IMR-90 (cell line): ENCODE results near the gene XYLT2. TPM values are rescaled to one million over a fixed set of nuclear protein-coding genes. Genes with fewer than 3 reads are reported as not detected.

Experiments
- ATAC-seq: fragments of 200-7000 bp; cut with Tn5 transposase; 2 replicates; pipeline ENCODE4 v1.9.1; 2020; ENCODE audit warnings: low read depth, mild to moderate bottlenecking, moderate library complexity
- BruUV-seq: library from RNA; stranded (reverse); fragments of 400-500 nt; replicated peaks from 2 replicates; lab custom pipeline; 2021; lab: Mats Ljungman, UMichigan
- CTCF ChIA-PET: fragments of 300-600 bp; formaldehyde crosslinking; extraction: SDS; loops from one replicate; lab custom pipeline; 2021; ENCODE audit warnings: antibody characterized with exemption; lab: Yijun Ruan, JAX
- POLR2A ChIA-PET: fragments of 300-600 bp; sonication (Branson Sonifier 250); formaldehyde crosslinking; loops from one replicate; lab custom pipeline; 2022; ENCODE audit warnings: antibody characterized with exemption; ENCODE audit not compliant: unreplicated experiment; lab: Charles Lee
- DNase-seq: peaks from one replicate; pipeline ENCODE4 v3.0.0; 2013
- H2AFZ ChIP-seq: replicated peaks from 2 replicates; pipeline ENCODE3; 2013; ENCODE audit warnings: low read length, mild to moderate bottlenecking; ENCODE audit not compliant: poor library complexity
- H2AK5ac ChIP-seq: 2 replicates; pipeline ENCODE4 v1.6.1; 2013; ENCODE audit warnings: low read depth, low read length, inconsistent platforms
- H2AK9ac ChIP-seq: replicated peaks from 2 replicates; pipeline ENCODE3; 2013; ENCODE audit warnings: mild to moderate bottlenecking, low read depth, low read length, moderate library complexity; ENCODE audit not compliant: poor library complexity
- H2BK120ac ChIP-seq: 2 replicates; pipeline ENCODE4 v1.6.1; 2013; ENCODE audit warnings: low read depth, low read length, inconsistent platforms
- H2BK15ac ChIP-seq: 3 replicates; pipeline ENCODE4 v1.6.1; 2013; ENCODE audit warnings: low read depth, low read length, inconsistent platforms
- H2BK20ac ChIP-seq: 2 replicates; pipeline ENCODE4 v1.6.1; 2013; ENCODE audit warnings: low read depth, mild to moderate bottlenecking, inconsistent platforms, low read length, moderate library complexity
- H2BK5ac ChIP-seq: 2 replicates; pipeline ENCODE4 v1.6.1; 2013; ENCODE audit warnings: mild to moderate bottlenecking, low read depth, low read length, inconsistent platforms; ENCODE audit not compliant: poor library complexity, severe bottlenecking
- H3K14ac ChIP-seq: replicated peaks from 2 replicates; pipeline ENCODE4 v1.6.1; 2013; ENCODE audit warnings: low read depth, low read length, inconsistent platforms
- H3K18ac ChIP-seq: 2 replicates; pipeline ENCODE4 v1.6.1; 2013; ENCODE audit warnings: low read depth, low read length, control low read depth
- H3K23ac ChIP-seq: 2 replicates; pipeline ENCODE4 v1.6.1; 2013; ENCODE audit warnings: low read depth, low read length, inconsistent platforms
- H3K27ac ChIP-seq: 2 replicates; pipeline ENCODE4 v1.5.1; 2013; ENCODE audit warnings: mild to moderate bottlenecking, control low read depth, low read length; ENCODE audit not compliant: insufficient read depth
- H3K27me3 ChIP-seq: 2 replicates; pipeline ENCODE4 v1.6.1; 2013; ENCODE audit warnings: low read length; ENCODE audit not compliant: control insufficient read depth, insufficient read depth
- H3K36me3 ChIP-seq: 2 replicates; pipeline ENCODE4 v1.6.1; 2013; ENCODE audit warnings: low read length, mixed read lengths; ENCODE audit not compliant: control insufficient read depth, insufficient read depth
- H3K4ac ChIP-seq: 2 replicates; pipeline ENCODE4 v1.6.1; 2013; ENCODE audit warnings: low read depth, low read length, inconsistent platforms
- H3K4me1 ChIP-seq: 2 replicates; pipeline ENCODE4 v1.6.1; 2013; ENCODE audit warnings: low read length, mixed read lengths; ENCODE audit not compliant: control insufficient read depth, insufficient read depth
- H3K4me2 ChIP-seq: 2 replicates; pipeline ENCODE4 v1.6.1; 2013; ENCODE audit warnings: low read depth, mild to moderate bottlenecking, control low read depth, low read length, moderate library complexity
- H3K4me3 ChIP-seq: 2 replicates; pipeline ENCODE4 v1.5.1; 2013; ENCODE audit warnings: low read depth, mild to moderate bottlenecking, control low read depth, low read length, moderate library complexity; ENCODE audit not compliant: insufficient read depth
- H3K56ac ChIP-seq: 2 replicates; pipeline ENCODE4 v1.6.1; 2013; ENCODE audit warnings: low read length, inconsistent platforms; ENCODE audit not compliant: insufficient read depth; ENCODE audit errors: extremely low read depth
- H3K79me1 ChIP-seq, 2 experiments: 2 replicates each; pipeline ENCODE4 v1.6.1; 2013; ENCODE audit warnings: low read length in 2 of 2, inconsistent platforms in 1 of 2, low read depth in 1 of 2
- H3K9ac ChIP-seq: 2 replicates; pipeline ENCODE4 v1.6.1; 2013; ENCODE audit warnings: low read depth, low read length, control low read depth
- H3K9me1 ChIP-seq: 2 replicates; pipeline ENCODE4 v1.6.1; 2013; ENCODE audit warnings: low read length, inconsistent platforms; ENCODE audit not compliant: insufficient read depth
- H3K9me3 ChIP-seq: 2 replicates; pipeline ENCODE4 v1.6.1; 2013; ENCODE audit warnings: low read length; ENCODE audit not compliant: control insufficient read depth, insufficient read depth
- H4K20me1 ChIP-seq: 2 replicates; pipeline ENCODE4 v1.6.1; 2013; ENCODE audit warnings: low read length, inconsistent platforms; ENCODE audit not compliant: insufficient read depth
- H4K5ac ChIP-seq: 2 replicates; pipeline ENCODE4 v1.6.1; 2013; ENCODE audit warnings: mild to moderate bottlenecking, low read depth, low read length, control low read depth
- H4K8ac ChIP-seq, 2 experiments: 2 replicates each; pipeline ENCODE4 v1.6.1; 2013; ENCODE audit warnings: low read depth in 2 of 2, low read length in 2 of 2, control low read depth in 1 of 2, inconsistent platforms in 1 of 2
- H4K91ac ChIP-seq: 2 replicates; pipeline ENCODE4 v1.6.1; 2013; ENCODE audit warnings: low read depth, low read length, inconsistent platforms; ENCODE audit not compliant: insufficient read depth
- BHLHE40 ChIP-seq: fragments of 150-350 bp; IDR thresholded peaks from 2 replicates; pipeline ENCODE4 v1.6.1; 2016; ENCODE audit warnings: mild to moderate bottlenecking, low read depth, low read length
- CEBPB ChIP-seq: IDR thresholded peaks from 2 replicates; pipeline ENCODE4 v1.6.1; 2012; ENCODE audit warnings: low read depth, low read length, improper control_type of control experiment
- CHD1 ChIP-seq: IDR thresholded peaks from 2 replicates; pipeline ENCODE4 v1.6.1; 2012; ENCODE audit warnings: low read depth, low read length, improper control_type of control experiment
- CTCF ChIP-seq: conservative IDR thresholded peaks from 2 replicates; pipeline ENCODE4 v1.5.1; 2012; ENCODE audit warnings: mild to moderate bottlenecking, low read depth, low read length, improper control_type of control experiment
- ELK1 ChIP-seq: fragments of 150-350 bp; IDR thresholded peaks from 2 replicates; pipeline ENCODE4 v1.6.1; 2016; ENCODE audit warnings: low read depth, mild to moderate bottlenecking, low read length, moderate library complexity, borderline replicate concordance
- FOS ChIP-seq: fragments of 150-350 bp; IDR thresholded peaks from 2 replicates; pipeline ENCODE4 v1.6.1; 2016; ENCODE audit warnings: low read depth, low read length
- MAFK ChIP-seq: IDR thresholded peaks from 2 replicates; pipeline ENCODE4 v1.6.1; 2012; ENCODE audit warnings: low read depth, low read length, improper control_type of control experiment
- MAZ ChIP-seq: IDR thresholded peaks from 2 replicates; pipeline ENCODE4 v1.6.1; 2012; ENCODE audit warnings: low read depth, mild to moderate bottlenecking, low read length, improper control_type of control experiment, moderate library complexity, borderline replicate concordance
- MXI1 ChIP-seq: IDR thresholded peaks from 2 replicates; pipeline ENCODE4 v1.6.1; 2012; ENCODE audit warnings: low read depth, mild to moderate bottlenecking, low read length, moderate library complexity, borderline replicate concordance
- NFE2L2 ChIP-seq: fragments of 150-350 bp; IDR thresholded peaks from 2 replicates; pipeline ENCODE4 v1.6.1; 2016; ENCODE audit warnings: low read depth, mild to moderate bottlenecking, low read length
- POLR2A ChIP-seq: IDR thresholded peaks from 2 replicates; pipeline ENCODE4 v1.6.1; 2012; ENCODE audit warnings: mild to moderate bottlenecking, low read depth, low read length
- RAD21 ChIP-seq: IDR thresholded peaks from 2 replicates; pipeline ENCODE4 v1.6.1; 2012; ENCODE audit warnings: low read length, improper control_type of control experiment
- RCOR1 ChIP-seq: IDR thresholded peaks from 2 replicates; pipeline ENCODE4 v1.6.1; 2012; ENCODE audit warnings: mild to moderate bottlenecking, low read length, improper control_type of control experiment; ENCODE audit not compliant: insufficient replicate concordance
- RFX5 ChIP-seq: IDR thresholded peaks from 2 replicates; pipeline ENCODE4 v1.8.0; 2012; ENCODE audit warnings: low read depth, mild to moderate bottlenecking, low read length, moderate library complexity
- SMC3 ChIP-seq: fragments of 150-350 bp; IDR thresholded peaks from 2 replicates; pipeline ENCODE4 v1.6.1; 2016; ENCODE audit warnings: low read depth, mild to moderate bottlenecking, antibody characterized with exemption, low read length, moderate library complexity
- USF2 ChIP-seq: fragments of 150-350 bp; IDR thresholded peaks from 2 replicates; pipeline ENCODE4 v1.6.1; 2017; ENCODE audit warnings: mild to moderate bottlenecking, antibody characterized with exemption, low read length, low read depth
- WGBS, 2 experiments: methylation state at CpG; one replicate each; pipeline versions ENCODE4 v1.1.5 to v1.1.7; 2013; ENCODE audit warnings: missing lambda C conversion rate in 2 of 2; ENCODE audit not compliant: insufficient read length in 1 of 2; ENCODE audit errors: extremely low coverage in 2 of 2; 5-methylcytosine and 5-hydroxymethylcytosine counted together
- dilution Hi-C: fragments of 300-500 bp; cut with HindIII; formaldehyde crosslinking; loops from one replicate; pipeline ENCODE4 v1.14.3; 2018; ENCODE audit warnings: low sequenced_read_pairs; ENCODE audit not compliant: unreplicated experiment
- in situ Hi-C: fragments of 300-500 bp; cut with MboI; formaldehyde crosslinking; loops from 3 replicates; pipeline ENCODE4 v1.14.3; 2019; ENCODE audit warnings: low sequenced_read_pairs, inconsistent platforms, mixed read lengths
- intact Hi-C: fragments of 100-400 bp; cut with micrococcal nuclease; formaldehyde crosslinking; loops from 2 replicates; pipeline ENCODE4 v1.10.0; 2022
- polyA plus RNA-seq, 3 experiments: library from polyadenylated mRNA; depleted of rRNA; stranded (reverse); fragments of >200 nt; gene quantifications; 2 replicates each; pipeline ENCODE4 v1.2.3, GENCODE V29; 2012; ENCODE audit warnings: low replicate concordance in 1 of 3
- total RNA-seq: library from RNA; depleted of rRNA; stranded (reverse); fragments of >200 nt; gene quantifications from 2 replicates; pipeline ENCODE4 v1.2.3, GENCODE V29; 2012

Gene XYLT2
- total and polyA plus RNA-seq, 2 of the 4 experiments (the other 2 are of a cell fraction): 27.7 to 31.9 TPM

- Histone ChIP-seq H3K27ac (no peak overlapping the region), H3K9ac (no peak overlapping the region), H4K20me1 (peaks cover 22% of the 10 kb centered on the region; the same call in 1 of the 2 replicates), H3K27me3 (no peaks in the 10 kb centered on the region), H2BK15ac (no peak overlapping the region), H3K4me1 (peaks cover 11% of the 10 kb centered on the region), H2BK120ac (no peak overlapping the region), H2AFZ (no peak overlapping the region), H4K8ac (no peak overlapping the region), H3K79me1 (peaks cover 0 to 23% of the 10 kb centered on the region in 2 experiments; a peak in 1 of 4 replicates), H3K23ac (no peak overlapping the region), H2BK5ac (no peak overlapping the region), H3K9me3 (no peaks in the 10 kb centered on the region), H4K5ac (no peak overlapping the region), H3K4me2 (no peak overlapping the region), H2AK9ac (no peak overlapping the region), H4K91ac (no peak overlapping the region), H3K36me3 (peaks cover 51% of the 10 kb centered on the region), H3K4ac (no peak overlapping the region), H2AK5ac (no peak overlapping the region), H3K56ac (no peak overlapping the region), H3K14ac (no peak overlapping the region), H3K4me3 (no peak overlapping the region), H3K9me1 (peaks cover 9% of the 10 kb centered on the region; the same call in 1 of the 2 replicates), H3K18ac (no peak overlapping the region), H2BK20ac (no peak overlapping the region)
- ATAC-seq (no peak), DNase-seq (no peak)
- no TSS peak for BruUV-seq
- intact Hi-C loops (loop anchor here (1.0 kb wide), 1 partner anchor 116 kb away; the partner anchor contains the start of gene RSAD1), dilution Hi-C loops (no loop called here), in situ Hi-C loops (no loop called here)
- TF ChIP-seq RFX5 (no peak), USF2 (no peak), RAD21 (no peak), POLR2A (no peak), RCOR1 (no peak), BHLHE40 (no peak), SMC3 (no peak), NFE2L2 (no peak), MXI1 (no peak), ELK1 (no peak), CTCF (no peak), MAFK (no peak), MAZ (no peak), FOS (no peak), CEBPB (no peak), CHD1 (no peak)
- ChIA-PET POLR2A (no interaction called here), CTCF (interaction anchor here (0.7 to 2.1 kb wide), 6 partner anchors 8 to 210 kb away, joined by 3 to 7 read pairs (median 4); no protein-coding TSS in a partner anchor)
- WGBS, 2 experiments: 80% methylated on average over 1 of the region's 7 CpGs; no CpG with 5 or more reads in 1 of the 2 experiments
Observed at GRCh38 chr17:50362661-50363060, 16.7 kb downstream of the XYLT2 start.
